RPMI7951 (cell line): ENCODE results near the gene MRPL12. TPM values are rescaled to one million over a fixed set of nuclear protein-coding genes. Genes with fewer than 3 reads are reported as not detected.
"Not testable (repeated sequence)": the region's sequence is repeated elsewhere in the genome, so short reads cannot be mapped to it uniquely, and the experiment has no call there.

ENCODE experiments used
- DNase-seq: peaks from one replicate; pipeline ENCODE4 v3.0.0-alpha.2; 2012; ENCODE audit warnings: low read depth
- total RNA-seq: library from RNA; depleted of rRNA; stranded (reverse); fragments of >200 nt; shearing (Covaris generic); gene quantifications from 2 replicates; pipeline ENCODE4 v1.2.3, GENCODE V29; 2014

MRPL12 gene
- total RNA-seq, 1 experiment from 2014 or later: 13.0 TPM

DNA sequence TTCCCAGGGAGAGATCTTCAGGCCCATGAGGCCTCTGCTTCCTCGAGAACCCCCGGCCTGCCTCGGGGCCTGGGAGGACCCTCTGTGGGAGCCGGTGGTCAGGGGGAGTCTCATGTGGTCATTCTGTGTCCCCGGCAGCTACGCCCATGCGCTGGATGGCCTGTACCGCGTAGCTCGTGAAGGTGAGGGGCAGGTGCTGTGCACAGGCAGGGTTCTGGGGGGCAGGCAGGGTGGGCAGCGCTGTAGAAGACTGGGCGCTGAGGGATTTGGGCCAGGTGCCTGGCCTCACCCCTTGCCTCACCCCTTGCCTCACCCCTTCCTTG is 13.5 kb downstream of the MRPL12 start:
- DNase-seq: no peak

DNA sequence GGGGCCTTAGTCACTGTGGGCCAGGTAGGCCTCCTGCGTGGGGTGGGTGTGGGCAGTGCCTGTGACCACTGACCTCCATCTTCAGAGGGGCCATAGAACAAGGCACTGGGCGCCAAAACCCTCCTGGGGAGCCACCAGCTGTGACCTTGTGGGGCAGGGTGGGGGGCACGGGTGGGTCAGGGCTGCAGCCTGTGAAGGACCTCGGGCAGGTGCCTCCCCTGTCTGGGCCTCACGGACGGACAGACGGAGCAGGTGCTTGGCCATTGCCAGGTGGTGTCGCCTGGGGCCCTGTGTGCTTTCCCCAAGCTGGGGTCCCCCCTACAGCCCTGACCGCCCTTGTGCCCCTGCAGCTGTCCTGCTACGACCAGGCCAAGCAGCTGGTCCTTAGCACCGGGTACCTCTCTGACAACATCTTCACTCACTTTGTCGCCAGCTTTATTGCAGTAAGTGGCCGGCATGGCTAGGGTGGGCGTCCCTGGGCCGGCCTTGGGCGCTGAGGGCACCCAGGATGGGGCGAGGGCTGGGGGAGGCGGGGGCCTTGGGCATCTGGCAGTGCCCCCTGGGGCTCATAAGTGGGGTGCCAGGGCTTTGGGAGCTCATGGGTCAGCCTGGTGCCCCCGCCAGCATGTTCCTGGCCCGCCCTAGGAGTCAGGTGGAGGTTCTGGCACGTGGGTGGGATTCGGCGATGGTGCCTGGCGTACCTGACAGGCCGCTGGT is 14.0 kb downstream of the MRPL12 start:
- DNase-seq: no peak

GRCh38 chr17:81717766-81718089 is 14.6 kb downstream of the MRPL12 start:
- no peak for DNase-seq

DNA sequence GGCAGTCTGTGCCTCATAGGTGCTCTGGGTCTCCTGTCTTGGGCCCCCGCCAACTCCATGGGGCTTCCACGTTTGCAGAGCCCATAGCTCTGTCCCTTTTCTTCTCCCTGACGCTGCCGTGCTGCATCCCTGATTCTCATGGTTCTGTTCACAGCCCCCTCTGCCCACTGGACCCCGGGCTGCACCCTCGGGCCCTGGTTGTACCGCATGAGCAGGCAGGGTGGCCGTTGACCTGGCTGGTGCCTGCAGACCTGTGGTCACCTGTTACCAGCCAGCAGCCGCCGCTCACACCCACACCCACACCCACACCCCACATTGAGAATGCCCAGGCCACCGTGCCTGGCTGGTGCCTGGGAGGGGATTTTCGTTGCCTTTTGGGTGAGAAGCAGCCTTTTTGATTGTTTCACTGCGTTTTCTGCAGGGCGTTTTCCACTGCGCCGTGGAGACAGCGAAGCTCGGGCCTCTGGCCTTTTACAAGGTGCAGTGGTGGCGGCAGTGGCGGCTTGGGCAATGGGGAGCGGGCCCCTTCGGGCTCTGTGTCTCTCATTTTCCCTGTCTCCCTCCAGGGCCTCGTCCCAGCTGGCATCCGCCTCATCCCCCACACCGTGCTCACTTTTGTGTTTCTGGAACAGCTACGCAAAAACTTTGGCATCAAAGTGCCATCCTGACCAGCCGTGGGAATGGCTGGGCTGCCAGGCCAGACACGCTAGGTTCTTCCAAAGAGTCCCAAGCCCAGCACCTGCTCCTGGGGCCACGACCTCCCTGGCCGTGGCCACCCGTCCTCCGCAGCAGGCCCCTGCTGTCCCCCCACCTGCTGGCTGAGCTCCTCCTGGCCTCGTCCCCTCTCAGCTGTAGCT is 16.5 kb downstream of the MRPL12 start:
- no peak for DNase-seq

- no peak for DNase-seq
Measured at GRCh38 chr17:81720267-81721071, 17.3 kb downstream of the MRPL12 start.

- peak; percentile 56 for DNase-seq
Measured at GRCh38 chr17:81722184-81723120, 19.3 kb downstream of the MRPL12 start.

GRCh38 chr17:81723651-81724209 is 20.6 kb downstream of the MRPL12 start:
- DNase-seq: peak; percentile 33

DNA sequence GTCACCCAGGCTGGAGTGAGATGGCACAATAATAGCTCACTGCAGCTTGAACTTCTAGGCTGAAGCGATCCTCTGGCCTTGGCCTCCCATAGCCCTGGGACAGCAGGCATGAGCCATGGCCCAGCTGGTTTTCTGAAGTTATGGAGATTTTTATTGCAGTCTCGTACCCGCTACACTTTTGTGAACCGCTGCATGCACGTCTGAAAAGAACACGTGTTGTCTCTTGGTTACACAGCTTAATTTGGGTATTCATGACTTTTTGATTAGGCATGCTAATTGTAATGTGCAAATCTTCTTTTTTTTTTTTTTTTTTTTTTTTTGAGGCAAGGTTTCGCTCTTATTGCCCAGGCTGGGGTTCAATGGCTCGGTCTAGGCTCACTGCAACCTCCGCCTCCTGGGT is 22.3 kb downstream of the MRPL12 start:
- DNase-seq: no peak

- DNase-seq: no peak
Measured at GRCh38 chr17:81726004-81726403, 22.8 kb downstream of the MRPL12 start.

DNA sequence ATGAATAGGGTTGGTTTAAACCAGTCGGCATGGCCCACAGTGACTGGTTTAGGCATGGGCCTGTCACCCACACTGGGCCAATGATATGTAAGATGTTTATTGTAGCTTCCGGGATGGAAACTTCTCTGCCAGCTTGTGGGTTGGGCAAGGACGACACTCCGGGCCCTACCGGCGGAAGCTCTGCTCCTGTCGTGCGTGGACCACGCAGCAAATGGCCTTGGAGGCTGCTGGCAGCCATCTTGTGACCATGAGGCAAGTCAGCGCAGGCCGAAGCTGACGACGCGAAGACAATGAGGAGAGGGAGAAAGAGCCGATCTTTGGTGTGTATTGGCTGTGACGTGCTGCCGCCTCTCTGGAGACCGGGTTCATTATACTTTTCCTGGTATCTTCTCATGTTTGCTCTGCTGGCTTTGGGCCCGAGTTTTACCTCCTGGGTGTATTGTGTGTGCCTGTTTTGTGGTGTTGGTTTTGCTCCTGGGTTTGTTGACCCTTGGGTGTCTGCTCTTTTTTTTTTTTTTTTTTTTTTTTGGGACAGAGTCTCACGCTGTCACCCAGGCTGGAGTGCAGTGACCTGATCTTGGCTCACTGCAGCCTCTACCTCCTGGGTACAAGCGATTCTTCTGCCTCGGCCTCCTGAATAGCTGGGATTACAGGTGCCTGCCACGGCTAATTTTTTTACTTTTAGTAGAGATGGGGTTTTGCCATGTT is 24.3 kb downstream of the MRPL12 start:
- DNase-seq: no peak

GRCh38 chr17:81733507-81734404 is 30.6 kb downstream of the MRPL12 start:
- peak; percentile 65 for DNase-seq

DNA sequence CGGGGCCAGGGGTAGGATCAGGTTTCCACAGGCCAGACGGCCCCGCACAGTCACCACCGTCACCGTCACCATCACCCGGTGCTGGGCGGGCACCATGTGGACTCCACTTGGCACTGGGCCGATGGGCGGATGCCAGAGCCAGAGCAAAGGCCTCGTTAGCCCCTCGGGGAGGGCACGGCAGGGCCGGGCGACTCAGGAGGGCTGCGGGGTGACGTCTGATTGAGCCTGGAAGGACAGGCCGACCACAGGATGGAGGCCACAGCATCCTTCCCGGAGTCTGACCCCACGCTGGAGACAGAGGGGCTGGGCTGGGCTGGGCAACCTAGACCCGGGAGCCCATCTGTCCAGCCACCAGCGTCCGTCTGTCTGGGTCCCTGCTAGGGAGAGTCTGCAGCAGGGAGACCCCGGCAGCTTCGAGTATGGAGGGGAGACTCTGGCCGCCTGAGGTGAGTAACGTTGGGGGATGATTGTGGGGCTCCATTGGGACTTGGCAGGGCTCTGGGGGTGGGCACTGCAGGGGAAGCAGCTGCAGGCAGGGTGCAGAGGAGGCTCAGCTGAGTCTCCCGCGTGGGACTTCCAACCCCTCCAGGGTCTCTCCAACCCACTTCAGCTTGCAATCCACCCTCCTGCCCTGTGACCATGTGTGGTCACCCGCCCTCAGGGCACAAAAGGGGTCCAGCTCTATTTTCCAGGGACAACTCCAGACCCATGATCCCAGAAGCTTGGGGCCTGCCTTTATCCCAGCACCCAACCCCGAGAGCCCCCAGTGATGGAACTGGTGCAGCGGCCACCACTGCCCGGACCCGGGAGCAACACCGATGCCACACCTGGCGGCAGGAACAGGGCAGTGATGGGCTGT is 31.5 kb downstream of the MRPL12 start:
- DNase-seq: no peak

DNA sequence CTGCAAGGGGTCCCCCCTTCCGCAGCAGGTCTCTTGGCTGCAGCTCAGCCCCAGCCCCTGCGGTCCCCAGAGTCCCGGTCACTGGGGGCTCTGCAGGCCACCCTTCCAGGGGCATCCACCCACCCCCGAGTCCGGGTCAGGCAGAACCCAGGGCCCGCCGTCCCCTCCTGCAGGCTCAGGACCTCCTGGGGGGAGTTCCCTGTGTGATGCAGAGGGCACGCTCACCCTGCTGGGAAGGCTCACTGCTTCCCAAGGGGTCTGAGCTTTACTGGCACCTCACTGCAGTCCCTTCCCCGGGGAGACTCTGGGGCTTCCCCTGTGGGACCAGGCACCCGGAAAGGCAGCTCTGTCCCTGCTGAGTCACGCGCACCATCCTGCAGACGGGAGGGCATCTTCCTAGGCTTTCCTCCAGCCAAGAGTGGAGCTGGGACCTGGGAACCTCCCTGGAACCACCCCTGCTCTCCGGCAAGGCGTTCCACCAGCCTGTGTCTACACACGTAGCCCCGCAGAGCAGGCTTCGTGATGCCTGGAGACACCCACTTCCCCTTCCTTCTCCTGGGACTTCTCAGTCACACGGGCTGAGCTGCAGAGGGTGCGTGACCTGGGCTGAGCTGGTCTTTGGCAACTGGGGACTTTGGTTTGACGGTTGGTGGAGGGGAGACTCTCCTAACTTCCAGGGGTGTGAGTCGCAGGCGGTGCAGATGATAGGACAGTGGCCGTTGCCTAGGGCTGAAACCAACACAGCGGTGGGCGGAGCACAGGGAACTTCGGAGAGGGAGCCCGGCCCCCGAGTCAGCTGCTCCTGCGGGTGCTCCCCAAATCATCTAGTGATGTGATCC is 32.3 kb downstream of the MRPL12 start:
- DNase-seq: peak; percentile 77

GRCh38 chr17:81737947-81738800 is 35.0 kb downstream of the MRPL12 start:
- DNase-seq: no peak

GRCh38 chr17:81738801-81739393 is 35.7 kb downstream of the MRPL12 start:
- no peak for DNase-seq

- not testable (repeated sequence) for DNase-seq
Measured at GRCh38 chr17:81739593-81739992, 36.4 kb downstream of the MRPL12 start.
